ENCODE results near the gene ZFYVE28.

- TF ChIP-seq SIN3A (IDR thresholded peaks at IDR 0.05; ENCODE audit: borderline replicate concordance, insufficient read depth, low read length) = no peak
- no peak for TF ChIP-seq POLR2AphosphoS5 (IDR thresholded peaks at IDR 0.05; ENCODE audit: low read depth, low read length)
- TF ChIP-seq, protein P1, sequence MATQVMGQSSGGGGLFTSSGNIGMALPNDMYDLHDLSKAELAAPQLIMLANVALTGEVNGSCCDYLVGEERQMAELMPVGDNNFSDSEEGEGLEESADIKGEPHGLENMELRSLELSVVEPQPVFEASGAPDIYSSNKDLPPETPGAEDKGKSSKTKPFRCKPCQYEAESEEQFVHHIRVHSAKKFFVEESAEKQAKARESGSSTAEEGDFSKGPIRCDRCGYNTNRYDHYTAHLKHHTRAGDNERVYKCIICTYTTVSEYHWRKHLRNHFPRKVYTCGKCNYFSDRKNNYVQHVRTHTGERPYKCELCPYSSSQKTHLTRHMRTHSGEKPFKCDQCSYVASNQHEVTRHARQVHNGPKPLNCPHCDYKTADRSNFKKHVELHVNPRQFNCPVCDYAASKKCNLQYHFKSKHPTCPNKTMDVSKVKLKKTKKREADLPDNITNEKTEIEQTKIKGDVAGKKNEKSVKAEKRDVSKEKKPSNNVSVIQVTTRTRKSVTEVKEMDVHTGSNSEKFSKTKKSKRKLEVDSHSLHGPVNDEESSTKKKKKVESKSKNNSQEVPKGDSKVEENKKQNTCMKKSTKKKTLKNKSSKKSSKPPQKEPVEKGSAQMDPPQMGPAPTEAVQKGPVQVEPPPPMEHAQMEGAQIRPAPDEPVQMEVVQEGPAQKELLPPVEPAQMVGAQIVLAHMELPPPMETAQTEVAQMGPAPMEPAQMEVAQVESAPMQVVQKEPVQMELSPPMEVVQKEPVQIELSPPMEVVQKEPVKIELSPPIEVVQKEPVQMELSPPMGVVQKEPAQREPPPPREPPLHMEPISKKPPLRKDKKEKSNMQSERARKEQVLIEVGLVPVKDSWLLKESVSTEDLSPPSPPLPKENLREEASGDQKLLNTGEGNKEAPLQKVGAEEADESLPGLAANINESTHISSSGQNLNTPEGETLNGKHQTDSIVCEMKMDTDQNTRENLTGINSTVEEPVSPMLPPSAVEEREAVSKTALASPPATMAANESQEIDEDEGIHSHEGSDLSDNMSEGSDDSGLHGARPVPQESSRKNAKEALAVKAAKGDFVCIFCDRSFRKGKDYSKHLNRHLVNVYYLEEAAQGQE (IDR thresholded peaks at IDR 0.05; ENCODE audit: insufficient read depth in 1 of 2, low read depth in 2 of 2, low read length in 2 of 2) = no peak
Observed at GRCh38 chr4:2266821-2267220, 151.6 kb downstream of the ZFYVE28 start.
